Small intestine (tissue), 7 donors: ENCODE measurements around the gene TMEM129. TPM values are rescaled to one million over a fixed set of nuclear protein-coding genes. Genes with fewer than 3 reads are reported as not detected.
"Not testable (repeated sequence)": the region's sequence is repeated elsewhere in the genome, so short reads cannot be mapped to it uniquely, and the experiment has no call there.

Experiments used
- DNase-seq, 2 donors: peaks; one replicate each; pipeline versions ENCODE4 v3.0.0 to v3.0.0-alpha.2; 2013
- FAIRE-seq: peaks from 2 replicates; lab custom pipeline; 2012; peaks lifted over from hg19 to GRCh38; lab: Jason Lieb, UNC
- H3K27ac ChIP-seq, 3 donors: one replicate each; pipeline ENCODE4 v1.5.1; 2013; ENCODE audit warnings: low read length in 2 of 3, mild to moderate bottlenecking in 2 of 3, control low read depth in 1 of 3, inconsistent platforms in 1 of 3, low read depth in 1 of 3, moderate library complexity in 1 of 3
- H3K27me3 ChIP-seq, 3 donors: one replicate each; pipeline ENCODE4 v1.6.1; 2013; ENCODE audit warnings: low read length in 3 of 3, inconsistent platforms in 1 of 3; ENCODE audit not compliant: control insufficient read depth in 3 of 3, insufficient read depth in 3 of 3
- H3K36me3 ChIP-seq, 3 donors: one replicate each; pipeline ENCODE4 v1.6.1; 2013; ENCODE audit warnings: low read length in 3 of 3, inconsistent platforms in 1 of 3, low read depth in 1 of 3, mild to moderate bottlenecking in 1 of 3, moderate library complexity in 1 of 3; ENCODE audit not compliant: control insufficient read depth in 3 of 3, insufficient read depth in 2 of 3
- H3K4me1 ChIP-seq, 3 donors: one replicate each; pipeline ENCODE4 v1.6.1; 2013; ENCODE audit warnings: low read length in 2 of 3, inconsistent platforms in 1 of 3, low read depth in 1 of 3, mild to moderate bottlenecking in 1 of 3, moderate library complexity in 1 of 3; ENCODE audit not compliant: control insufficient read depth in 3 of 3, insufficient read depth in 2 of 3
- H3K4me3 ChIP-seq, 3 donors: one replicate each; pipeline ENCODE4 v1.5.1; 2013; ENCODE audit warnings: low read length in 3 of 3, control low read depth in 1 of 3, inconsistent platforms in 1 of 3, low read depth in 1 of 3, mild to moderate bottlenecking in 1 of 3, moderate library complexity in 1 of 3
- H3K9me3 ChIP-seq, 2 donors: one replicate each; pipeline ENCODE4 v1.6.1; 2013; ENCODE audit warnings: low read depth in 1 of 2, low read length in 1 of 2; ENCODE audit not compliant: control insufficient read depth in 2 of 2, insufficient read depth in 1 of 2
- WGBS, 3 donors: extraction: QIAGEN DNeasy Blood & Tissue Kit; methylation state at CpG; one replicate each; pipeline ENCODE4 v1.1.7; 2013; 5-methylcytosine and 5-hydroxymethylcytosine counted together
- polyA plus RNA-seq, 4 donors: library from polyadenylated mRNA; stranded (reverse) in 3 of 4; unstranded in 1 of 4; fragments of 200-250 nt in 3 of 4; fragments of 120-200 nt in 1 of 4; gene quantifications; one replicate each; pipeline versions ENCODE4 v1.2.1 to v1.2.3, GENCODE V29; 2013
- donor health status: healthy with polysubstance abuse.
- donor health status: control.
- donor health status: control.
- donor health status: Bipolar disorder and iron deficiency.
- donor health status: healthy.

The TMEM129 gene
- polyA plus RNA-seq, 4 donors, result 18.6 to 47.2 (median 26.0) TPM

DNA sequence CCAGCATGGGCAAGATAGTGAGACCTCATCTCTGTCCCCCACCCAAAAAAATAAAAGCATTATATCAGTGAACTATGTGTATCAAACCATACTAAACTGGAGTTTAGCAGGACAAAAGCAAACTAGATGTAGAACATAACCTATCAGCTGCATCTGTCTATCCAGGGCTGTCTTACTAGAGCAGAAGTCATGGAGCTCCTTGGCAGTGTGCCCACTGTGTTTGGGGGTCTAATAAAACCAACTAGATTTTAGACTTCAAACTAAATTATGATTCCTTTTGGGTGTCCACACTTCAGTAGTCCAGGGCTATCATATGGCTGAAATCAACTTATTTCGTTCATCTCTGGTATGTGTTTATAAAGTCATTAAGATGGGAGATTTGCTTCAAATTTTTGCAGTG is 17.3 kb downstream of the TMEM129 start:
- Histone ChIP-seq H3K36me3 (peaks cover 8 to 44% (median 15%) of the 10 kb centered on the region in 3 donors), H3K4me1 (no peaks in the 10 kb centered on the region), H3K27ac (no peak overlapping the region), H3K9me3 (no peaks in the 10 kb centered on the region), H3K4me3 (no peak overlapping the region), H3K27me3 (no peaks in the 10 kb centered on the region)
- FAIRE-seq (no peak), DNase-seq (no peak)
- 75 to 88% (median 78%) methylated on average over 1 of the region's 1 CpG for WGBS, 3 donors

GRCh38 chr4:1701671-1702070 is 19.5 kb downstream of the TMEM129 start:
- H3K27me3 ChIP-seq, H3K4me1 ChIP-seq, DNase-seq, FAIRE-seq, H3K27ac ChIP-seq, H3K4me3 ChIP-seq, H3K9me3 ChIP-seq: not testable (repeated sequence)
- WGBS, 3 donors, result 88 to 92% (median 90%) methylated on average over 8 of the region's 8 CpGs
- H3K36me3 ChIP-seq, result peaks cover 12 to 60% (median 21%) of the 10 kb centered on the region in 3 donors

- no peaks in the 10 kb centered on the region for H3K9me3 ChIP-seq
- no peaks in the 10 kb centered on the region for H3K4me1 ChIP-seq
- no peak overlapping the region for H3K4me3 ChIP-seq
- H3K36me3 ChIP-seq, result peaks cover 9 to 75% (median 22%) of the 10 kb centered on the region in 3 donors
- WGBS, 3 donors, result 66 to 82% (median 80%) methylated on average over 5 of the region's 5 CpGs
- DNase-seq (no peak), FAIRE-seq (no peak)
- no peak overlapping the region for H3K27ac ChIP-seq
- no peaks in the 10 kb centered on the region for H3K27me3 ChIP-seq
Measured at GRCh38 chr4:1695913-1696312, 25.2 kb downstream of the TMEM129 start.

- no peak for FAIRE-seq
- no peak overlapping the region for H3K27ac ChIP-seq
- no peaks in the 10 kb centered on the region for H3K27me3 ChIP-seq
- no peaks in the 10 kb centered on the region for H3K4me1 ChIP-seq
- H3K36me3 ChIP-seq, result peaks cover 7 to 71% (median 20%) of the 10 kb centered on the region in 3 donors
- peak; percentile 80 to 87 for DNase-seq
- H3K9me3 ChIP-seq, result no peaks in the 10 kb centered on the region
- WGBS, 3 donors, result 42 to 45% (median 43%) methylated on average over 7 of the region's 7 CpGs
- no peak overlapping the region for H3K4me3 ChIP-seq
Measured at GRCh38 chr4:1693131-1693896, 27.8 kb downstream of the TMEM129 start.

GRCh38 chr4:1691737-1692373 is 29.3 kb downstream of the TMEM129 start:
- no peaks in the 10 kb centered on the region for H3K27me3 ChIP-seq
- WGBS, 3 donors, result 87 to 96% (median 89%) methylated on average over 9 of the region's 9 CpGs
- H3K4me3 ChIP-seq, result no peak overlapping the region
- FAIRE-seq, result no peak
- no peak overlapping the region for H3K27ac ChIP-seq
- peaks cover 4 to 58% (median 19%) of the 10 kb centered on the region in 3 donors for H3K36me3 ChIP-seq
- no peaks in the 10 kb centered on the region for H3K9me3 ChIP-seq
- DNase-seq, result no peak
- H3K4me1 ChIP-seq, result no peaks in the 10 kb centered on the region

DNA sequence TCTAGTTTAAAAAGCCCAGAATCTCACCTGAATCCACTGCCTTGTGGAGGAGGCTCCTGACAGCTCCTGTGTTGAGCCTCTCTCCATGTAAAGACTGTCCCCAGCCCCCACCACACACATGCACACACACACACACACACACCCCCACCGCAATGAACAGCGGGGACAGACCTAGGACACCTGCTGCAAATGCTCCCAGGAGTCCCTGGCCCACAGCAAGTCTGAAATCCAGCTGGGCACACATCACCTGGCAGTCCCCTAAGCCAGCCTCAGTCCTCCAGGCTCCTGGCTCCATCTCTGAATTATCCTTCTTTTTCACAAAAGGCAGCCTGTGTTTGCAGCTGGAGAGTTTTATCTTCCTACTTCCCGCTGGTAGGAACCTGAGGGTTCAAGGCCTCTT is 30.4 kb downstream of the TMEM129 start:
- 96 to 98% (median 97%) methylated on average over 3 of the region's 3 CpGs for WGBS, 3 donors
- DNase-seq (no peak), FAIRE-seq (no peak)
- Histone ChIP-seq H3K4me3 (no peak overlapping the region), H3K4me1 (no peaks in the 10 kb centered on the region), H3K27me3 (no peaks in the 10 kb centered on the region), H3K27ac (no peak overlapping the region), H3K36me3 (peaks cover 2 to 51% (median 15%) of the 10 kb centered on the region in 3 donors), H3K9me3 (no peaks in the 10 kb centered on the region)

GRCh38 chr4:1686440-1687036 is 34.6 kb downstream of the TMEM129 start:
- Histone ChIP-seq H3K4me1 (peaks cover 0 to 11% (median 0%) of the 10 kb centered on the region in 3 donors), H3K4me3 (no peak overlapping the region), H3K27me3 (peaks cover 0 to 3% (median 0%) of the 10 kb centered on the region in 3 donors), H3K27ac (no peak overlapping the region), H3K9me3 (no peaks in the 10 kb centered on the region), H3K36me3 (peaks cover 2 to 17% (median 6%) of the 10 kb centered on the region in 3 donors)
- 48 to 57% (median 53%) methylated on average over 7 of the region's 7 CpGs for WGBS, 3 donors
- DNase-seq (no peak), FAIRE-seq (no peak)
